SW 1271 (cell line): ENCODE data around the gene NDUFAF8.
A peak's percentile ranks its signal among the peaks of the same experiment; 100 is the strongest.
"Not testable (repeated sequence)": the region's sequence is repeated elsewhere in the genome, so short reads cannot be mapped to it uniquely, and the experiment has no call there.

Source experiments
- DNase-seq, 2 experiments: peaks; one replicate each; lab custom pipeline; 2025; lab: John Stamatoyannopoulos, UW

The NDUFAF8 gene

GRCh38 chr17:81223762-81224130 lies 15.4 kb upstream of the NDUFAF8 start:
- no peak for DNase-seq

GRCh38 chr17:81227630-81228029 lies 11.5 kb upstream of the NDUFAF8 start:
- DNase-seq = not testable (repeated sequence)

DNA sequence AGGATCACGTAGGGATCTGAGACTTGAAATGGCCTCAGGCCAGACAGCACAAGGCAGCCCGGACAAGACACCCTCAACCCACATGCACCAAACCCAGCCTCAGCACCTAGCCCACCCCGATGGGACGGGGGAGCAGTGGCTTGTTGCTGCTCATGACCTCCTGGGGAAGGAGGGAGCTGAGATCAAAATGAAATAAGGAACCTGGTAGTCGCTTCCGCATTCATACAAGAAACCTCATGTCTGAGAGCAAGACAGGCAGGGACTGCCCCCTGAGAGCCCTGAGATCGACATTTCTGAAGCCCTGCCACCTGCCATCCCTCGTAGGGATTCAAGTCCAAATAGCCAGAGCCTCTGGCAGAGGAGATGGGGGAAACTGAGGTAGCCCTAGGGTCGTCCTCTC lies 10.7 kb upstream of the NDUFAF8 start:
- no peak for DNase-seq

- DNase-seq = no peak
These were observed 10.1 kb upstream of the NDUFAF8 start for GRCh38 chr17:81228834-81229665.

- DNase-seq = no peak
These were observed 9.5 kb upstream of the NDUFAF8 start for GRCh38 chr17:81229666-81229920.

DNA sequence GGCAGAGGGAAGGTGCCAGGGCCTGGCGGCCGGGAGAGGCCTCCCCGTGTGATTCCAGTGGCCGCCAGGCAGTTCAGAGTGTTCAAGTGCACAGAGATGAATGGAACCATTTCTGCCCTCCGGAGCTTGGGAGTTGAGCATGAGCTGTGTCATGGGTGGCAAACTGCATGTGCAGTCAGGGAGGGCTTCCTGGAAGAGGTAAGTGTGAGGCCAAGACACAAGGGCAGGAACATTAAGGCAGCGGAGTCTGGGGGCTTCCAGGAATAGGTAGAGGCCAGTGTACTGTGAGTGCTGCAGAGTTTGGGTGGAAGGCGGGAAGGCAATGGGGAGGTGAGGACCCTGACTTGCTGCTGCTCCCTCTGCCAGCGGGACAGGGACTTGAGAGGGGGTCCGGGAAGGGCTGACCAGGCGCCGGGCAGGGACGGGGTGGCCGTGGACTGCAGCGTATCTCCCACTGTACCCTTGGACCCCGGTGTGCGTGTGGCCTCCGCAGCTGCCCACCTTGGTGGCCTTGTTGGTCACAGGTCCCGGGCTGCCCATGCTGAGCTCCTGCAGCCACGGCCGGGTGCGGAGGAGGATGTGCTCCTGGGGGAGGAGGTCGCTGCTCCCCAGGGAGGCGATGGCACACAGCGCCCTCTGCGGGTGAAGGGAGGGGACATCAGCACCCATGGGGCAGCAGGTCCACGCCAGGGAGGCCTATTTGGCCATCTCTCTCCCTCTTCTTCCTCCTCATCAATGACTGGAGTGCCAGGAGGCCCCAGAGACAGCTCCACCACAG lies 8.9 kb upstream of the NDUFAF8 start:
- no peak for DNase-seq

GRCh38 chr17:81231121-81231645 lies 7.9 kb upstream of the NDUFAF8 start:
- no peak for DNase-seq

- DNase-seq = no peak
These were observed 7.1 kb upstream of the NDUFAF8 start for GRCh38 chr17:81231766-81232581.

DNA sequence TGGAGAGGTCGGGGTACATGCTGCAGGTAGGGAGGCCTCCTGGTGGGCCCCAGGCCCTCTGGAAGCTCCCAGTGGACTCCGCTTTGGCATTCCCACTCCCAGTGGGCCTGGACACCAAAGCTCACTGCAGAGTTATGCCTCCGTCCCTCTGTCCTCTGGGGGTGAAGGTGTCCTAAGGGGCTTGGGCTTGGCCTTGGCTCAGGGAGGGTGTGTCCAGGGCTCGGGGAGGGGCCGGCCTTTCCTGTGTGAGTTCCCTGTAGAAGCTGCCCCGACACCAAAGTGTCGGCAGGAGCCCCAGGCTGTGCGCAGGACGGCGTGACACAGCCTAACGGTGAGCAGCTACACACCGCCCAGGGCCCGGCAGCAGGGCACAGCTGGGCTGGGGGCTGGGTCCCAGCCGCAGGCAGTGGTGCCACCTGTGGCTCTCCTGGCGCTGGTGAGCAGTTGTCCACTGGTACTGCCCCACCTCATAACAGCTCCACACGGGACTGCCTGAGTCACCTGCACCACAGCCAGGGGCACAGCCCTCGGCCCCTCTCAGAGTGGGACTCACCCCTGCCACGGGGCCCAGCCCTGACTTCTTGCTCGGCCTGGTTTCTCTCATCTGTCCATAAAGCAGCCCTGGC lies 6.4 kb upstream of the NDUFAF8 start:
- no peak for DNase-seq

DNA sequence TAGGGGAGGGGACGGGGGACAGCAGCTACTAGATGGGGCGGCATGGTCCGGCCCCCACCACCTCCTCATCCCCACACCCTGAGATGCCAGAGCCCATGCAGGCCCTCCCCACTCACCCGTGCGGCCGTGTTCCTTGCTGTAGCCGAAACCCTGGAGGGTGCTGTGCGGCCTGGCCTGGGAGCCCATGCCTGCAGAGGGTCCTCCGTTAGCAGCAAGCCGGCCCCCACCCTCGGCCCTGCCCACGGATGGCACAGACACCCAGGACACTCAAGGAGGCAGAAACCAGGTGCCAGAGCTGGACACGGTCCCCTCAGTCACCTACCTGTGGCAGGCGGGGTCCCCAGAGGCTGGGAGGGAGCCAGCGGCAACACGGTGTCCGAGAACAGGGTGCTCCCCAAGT lies 5.8 kb upstream of the NDUFAF8 start:
- no peak for DNase-seq

DNA sequence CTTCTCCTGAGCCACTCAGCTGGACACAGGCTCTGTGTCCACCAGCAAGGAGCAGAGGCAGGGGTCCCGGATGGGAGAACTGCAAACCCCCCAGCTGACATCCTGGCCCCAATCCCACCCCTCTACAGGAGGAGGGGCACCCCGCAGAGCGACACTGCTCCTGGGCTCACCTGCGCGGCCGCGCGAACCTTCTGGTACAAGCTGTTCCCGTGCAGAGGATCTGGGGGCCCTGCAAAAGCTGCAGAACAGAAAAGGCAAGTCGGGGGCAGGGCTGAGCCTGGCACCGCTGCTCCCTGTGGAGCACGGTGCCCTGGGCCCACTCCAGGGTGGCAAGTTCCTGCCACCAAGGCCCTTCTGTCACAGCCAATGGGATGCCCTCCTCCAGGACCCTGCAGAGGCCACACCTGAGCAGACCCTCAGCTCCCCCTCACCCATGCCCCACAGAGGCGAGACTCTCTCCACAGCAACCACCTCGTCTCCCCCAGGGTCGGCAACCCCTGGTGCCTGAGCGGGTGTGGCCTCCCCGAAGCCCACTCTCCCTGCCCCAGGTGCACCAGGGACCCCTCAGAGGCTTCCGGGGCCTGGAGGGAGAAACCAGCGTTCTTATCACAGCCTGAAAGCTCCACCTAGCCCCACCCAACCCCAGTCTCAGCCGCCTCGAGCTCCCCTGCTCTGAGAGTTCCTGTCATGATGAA lies 5.2 kb upstream of the NDUFAF8 start:
- DNase-seq = no peak

GRCh38 chr17:81234506-81234855 lies 4.6 kb upstream of the NDUFAF8 start:
- no peak for DNase-seq

DNA sequence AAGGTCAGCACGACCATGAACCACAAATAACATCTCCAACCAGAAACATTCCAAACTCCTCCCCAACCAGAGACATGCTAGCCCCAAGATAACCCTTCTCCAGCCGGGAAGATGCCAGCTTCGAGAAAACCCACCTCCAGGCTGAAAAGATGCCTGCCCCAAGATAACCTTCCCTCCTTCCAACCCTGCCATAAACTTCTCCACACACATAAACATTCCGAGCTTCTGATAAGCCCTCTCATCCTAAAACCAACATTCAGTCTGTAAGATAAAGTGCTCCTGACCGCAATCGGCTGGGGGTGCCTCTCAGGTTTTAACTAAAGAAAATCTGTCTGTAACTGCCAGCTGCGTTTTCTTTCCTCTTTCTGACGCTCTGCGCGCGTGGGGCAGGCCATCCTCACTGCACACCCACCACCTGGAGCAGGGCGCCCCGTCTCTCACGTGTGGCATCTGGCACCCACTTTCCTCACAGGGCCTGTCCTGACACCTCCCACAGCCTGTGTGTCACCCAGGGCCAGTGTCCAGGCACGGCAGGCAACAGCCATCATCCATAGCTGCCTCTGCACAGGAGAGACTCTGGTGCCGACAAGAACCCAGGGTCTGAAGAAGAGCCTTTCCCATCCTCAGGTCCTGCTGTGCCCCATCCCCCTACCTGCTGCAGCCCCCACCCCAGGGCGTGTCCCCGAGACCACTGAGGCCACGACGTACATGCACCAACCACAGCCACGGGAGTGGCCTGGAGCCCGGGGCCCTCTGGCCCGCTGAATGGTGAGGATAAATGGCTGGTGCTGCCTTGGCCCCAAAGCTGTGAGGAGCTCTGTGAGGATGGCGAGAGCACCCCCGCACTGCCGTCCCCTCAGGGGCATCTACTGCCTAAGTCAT lies 3.9 kb upstream of the NDUFAF8 start:
- DNase-seq = no peak

DNA sequence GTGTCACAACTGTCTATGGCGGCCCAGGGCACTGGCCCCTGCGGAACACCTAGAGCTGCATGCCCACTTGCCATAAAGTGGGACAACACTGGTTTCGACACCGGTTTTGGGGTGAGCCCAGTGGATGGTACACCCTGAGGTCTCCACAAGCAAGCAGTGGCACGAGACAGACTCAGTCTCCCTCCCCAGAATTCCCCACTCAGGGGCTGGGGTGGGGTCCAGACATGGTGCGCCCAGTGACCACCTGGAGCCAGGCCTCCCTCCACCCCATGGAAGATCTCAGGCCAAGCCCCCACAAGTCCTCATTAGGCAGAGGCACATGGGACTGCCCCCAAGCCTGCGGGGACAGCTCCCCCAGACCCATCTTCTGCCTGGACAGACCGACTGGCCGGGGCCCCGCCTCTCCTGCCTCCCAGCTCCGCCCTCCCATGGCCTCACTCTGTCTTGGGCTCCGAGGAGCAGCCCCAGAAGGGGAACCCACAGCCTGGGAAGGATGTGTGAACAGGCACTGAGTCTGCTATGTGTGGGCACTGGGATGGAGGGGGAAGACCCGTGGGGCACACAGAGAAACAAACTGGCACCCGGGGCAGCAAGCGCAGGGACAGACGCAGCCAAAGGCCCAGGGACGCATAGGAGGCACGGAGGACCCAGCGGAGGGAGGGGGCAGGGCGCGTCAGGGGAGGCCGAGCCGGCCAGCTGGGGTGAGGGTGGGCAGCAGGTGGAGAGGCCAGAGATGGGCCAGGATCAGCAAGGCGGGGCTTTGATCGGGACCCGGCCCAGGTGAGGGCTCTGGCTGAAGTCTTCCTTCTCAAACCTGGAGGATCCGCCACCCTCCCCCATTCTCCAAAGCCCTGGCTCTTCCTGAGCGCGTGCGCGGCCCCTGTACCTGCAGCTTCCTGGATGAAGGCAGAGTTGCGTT lies 3.0 kb upstream of the NDUFAF8 start:
- DNase-seq = no peak

GRCh38 chr17:81236784-81237183 lies 2.3 kb upstream of the NDUFAF8 start:
- DNase-seq = no peak

DNA sequence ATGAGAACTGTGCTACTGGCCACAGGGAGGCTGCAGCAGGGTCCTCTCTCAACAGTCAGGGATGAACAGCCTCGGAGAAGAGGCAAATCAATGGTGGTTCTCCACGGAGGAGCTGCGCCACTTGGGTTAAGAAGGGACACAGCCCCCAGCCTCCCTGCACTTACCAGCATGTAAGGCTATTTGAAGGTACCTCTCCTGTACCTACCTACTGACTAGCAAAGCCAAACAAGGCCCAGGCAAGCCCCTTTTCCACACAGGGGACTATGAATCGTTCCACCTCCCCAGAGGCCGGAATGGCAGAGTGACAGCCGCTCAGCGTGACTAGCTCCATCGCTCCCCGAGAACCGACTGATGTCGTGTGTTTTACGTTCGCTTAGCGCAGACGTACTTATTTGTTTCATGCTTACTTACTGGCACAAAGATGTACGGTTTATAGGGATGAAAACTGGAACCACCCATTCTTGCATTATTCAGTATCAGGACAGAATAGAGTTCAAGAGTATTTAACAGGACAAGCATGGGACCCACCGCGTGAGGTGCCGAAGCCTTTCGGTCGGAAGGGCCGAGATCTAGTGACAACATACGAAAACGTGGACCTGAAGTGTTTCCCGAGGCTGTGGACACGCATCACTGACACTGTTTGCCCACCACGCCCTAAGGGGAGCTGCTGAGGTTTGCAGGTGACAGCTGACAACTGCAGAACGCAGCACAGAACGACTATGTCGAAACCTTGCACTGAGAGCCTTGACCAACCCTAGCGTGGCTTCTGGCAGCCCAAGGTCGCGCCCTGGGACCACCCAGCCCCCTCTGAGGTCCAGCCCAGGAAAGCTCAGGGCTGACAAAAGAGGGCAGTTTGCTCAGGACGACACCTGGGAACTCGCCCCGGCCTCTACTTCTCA lies 1.3 kb upstream of the NDUFAF8 start:
- DNase-seq = no peak

DNA sequence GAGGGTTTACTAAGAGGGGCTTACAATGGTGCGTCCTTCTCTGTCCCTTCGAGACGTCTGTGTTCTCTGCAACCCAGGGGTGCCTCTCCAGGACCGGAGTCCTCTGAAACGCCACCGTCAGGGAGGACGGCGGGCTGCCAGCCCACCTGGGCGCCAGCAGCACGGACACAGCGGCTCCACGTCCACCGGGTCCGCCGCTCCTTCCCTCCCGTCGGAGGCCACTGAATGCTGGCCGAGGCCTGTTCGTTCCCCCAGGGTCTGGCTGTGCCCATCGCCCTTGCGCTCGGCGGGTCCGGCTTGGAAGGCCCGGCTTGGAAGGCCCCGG lies 666 bp upstream of the NDUFAF8 start:
- DNase-seq = no peak

DNA sequence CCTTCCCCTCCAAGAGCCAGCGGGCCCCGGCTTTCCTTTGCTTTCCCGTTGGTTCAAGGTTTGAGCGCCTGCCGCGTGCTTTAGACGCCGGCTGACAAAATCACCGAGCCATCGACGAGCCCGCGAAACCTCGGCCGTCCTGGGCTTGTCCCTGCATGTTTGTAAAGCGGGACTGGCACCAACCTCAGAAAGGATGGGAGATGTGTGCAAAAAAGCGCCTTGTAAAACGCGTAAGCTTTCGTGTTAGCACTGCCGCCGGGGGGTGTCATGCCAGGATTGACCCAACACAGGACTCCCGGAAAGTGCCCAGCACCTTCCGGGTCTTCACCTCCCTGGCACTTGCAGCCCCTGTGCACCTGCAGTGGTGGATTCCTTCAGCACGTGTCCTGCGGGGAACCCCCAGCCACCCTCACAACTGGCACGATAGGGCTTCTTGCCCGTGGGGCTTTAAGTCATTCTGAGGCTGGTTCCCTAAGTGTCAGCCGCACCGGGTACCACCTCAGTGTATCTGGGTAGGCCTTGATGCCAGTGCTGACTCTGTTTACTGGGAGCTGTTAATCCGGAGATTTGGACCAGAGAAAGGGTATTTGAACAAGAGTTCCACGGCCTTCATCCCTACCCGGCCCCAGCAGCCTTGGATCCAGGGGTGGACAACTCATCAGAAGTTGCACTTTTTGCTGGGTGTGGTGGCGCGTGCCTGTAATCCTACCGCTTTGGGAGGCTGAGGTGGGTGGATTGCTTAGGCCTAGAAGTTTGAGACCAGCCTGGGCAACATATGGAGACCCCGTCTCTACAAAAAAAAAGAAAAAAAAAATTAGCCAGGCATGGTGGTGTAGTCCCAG lies 817 bp downstream of the NDUFAF8 start:
- peak in 1 of 2 experiments; percentile 13 for DNase-seq
